ENCODE measurements around the gene IL25. TPM values are rescaled to one million over a fixed set of nuclear protein-coding genes. Genes with fewer than 3 reads are reported as not detected.
"Not testable (repeated sequence)": the region's sequence is repeated elsewhere in the genome, so short reads cannot be mapped to it uniquely, and the experiment has no call there.

The IL25 gene
- total and polyA plus RNA-seq, 9 donors, result not detected

GRCh38 chr14:23387916-23388882 is 15.6 kb downstream of the IL25 start:
- peaks cover 3% of the 10 kb centered on the region for H3K27me3 ChIP-seq (ENCODE audit: control insufficient read depth, insufficient read depth, low read length)
- H3K4me1 ChIP-seq (ENCODE audit: control insufficient read depth, insufficient read depth, low read length), result no peaks in the 10 kb centered on the region
- H3K36me3 ChIP-seq (ENCODE audit: control insufficient read depth, insufficient read depth, low read length), result no peaks in the 10 kb centered on the region
- 74% methylated on average over 20 of the region's 26 CpGs for WGBS (ENCODE audit: insufficient coverage)
- no peak overlapping the region for H3K4me3 ChIP-seq (ENCODE audit: low read length)
- no peak for DNase-seq
- no peak overlapping the region for H3K27ac ChIP-seq (ENCODE audit: low read length)
- no peaks in the 10 kb centered on the region for H3K9me3 ChIP-seq (replicated peaks; ENCODE audit: control insufficient read depth, low read depth, low read length)

GRCh38 chr14:23388996-23389395 is 16.4 kb downstream of the IL25 start:
- peaks cover 3% of the 10 kb centered on the region for H3K27me3 ChIP-seq (ENCODE audit: control insufficient read depth, insufficient read depth, low read length)
- H3K4me3 ChIP-seq (ENCODE audit: low read length), result no peak overlapping the region
- no peak overlapping the region for H3K27ac ChIP-seq (ENCODE audit: low read length)
- no peaks in the 10 kb centered on the region for H3K36me3 ChIP-seq (ENCODE audit: control insufficient read depth, insufficient read depth, low read length)
- WGBS (ENCODE audit: insufficient coverage), result 70% methylated on average over 2 of the region's 8 CpGs
- no peak for DNase-seq
- no peaks in the 10 kb centered on the region for H3K4me1 ChIP-seq (ENCODE audit: control insufficient read depth, insufficient read depth, low read length)
- no peaks in the 10 kb centered on the region for H3K9me3 ChIP-seq (replicated peaks; ENCODE audit: control insufficient read depth, low read depth, low read length)

GRCh38 chr14:23389396-23389795 is 16.8 kb downstream of the IL25 start:
- no peaks in the 10 kb centered on the region for H3K36me3 ChIP-seq (ENCODE audit: control insufficient read depth, insufficient read depth, low read length)
- H3K27ac ChIP-seq (ENCODE audit: low read length), result no peak overlapping the region
- H3K4me1 ChIP-seq (ENCODE audit: control insufficient read depth, insufficient read depth, low read length), result no peaks in the 10 kb centered on the region
- H3K4me3 ChIP-seq (ENCODE audit: low read length), result no peak overlapping the region
- WGBS (ENCODE audit: insufficient coverage), result 63% methylated on average over 8 of the region's 12 CpGs
- DNase-seq, result no peak
- H3K27me3 ChIP-seq (ENCODE audit: control insufficient read depth, insufficient read depth, low read length), result peaks cover 3% of the 10 kb centered on the region
- no peaks in the 10 kb centered on the region for H3K9me3 ChIP-seq (replicated peaks; ENCODE audit: control insufficient read depth, low read depth, low read length)

- H3K27me3 ChIP-seq (ENCODE audit: control insufficient read depth, insufficient read depth, low read length); H3K36me3 ChIP-seq (ENCODE audit: control insufficient read depth, insufficient read depth, low read length); H3K27ac ChIP-seq (ENCODE audit: low read length); H3K9me3 ChIP-seq (replicated peaks; ENCODE audit: control insufficient read depth, low read depth, low read length); H3K4me1 ChIP-seq (ENCODE audit: control insufficient read depth, insufficient read depth, low read length); DNase-seq; H3K4me3 ChIP-seq (ENCODE audit: low read length): not testable (repeated sequence)
- no CpG with 5 or more reads among the region's 19 CpGs for WGBS (ENCODE audit: insufficient coverage)
Measured at GRCh38 chr14:23389871-23390270, 17.3 kb downstream of the IL25 start.

GRCh38 chr14:23392613-23393012 is 20.0 kb downstream of the IL25 start:
- no peaks in the 10 kb centered on the region for H3K4me1 ChIP-seq (ENCODE audit: control insufficient read depth, insufficient read depth, low read length)
- H3K27ac ChIP-seq (ENCODE audit: low read length), result no peak overlapping the region
- 68% methylated on average over 4 of the region's 7 CpGs for WGBS (ENCODE audit: insufficient coverage)
- no peak overlapping the region for H3K4me3 ChIP-seq (ENCODE audit: low read length)
- DNase-seq, result no peak
- no peaks in the 10 kb centered on the region for H3K36me3 ChIP-seq (ENCODE audit: control insufficient read depth, insufficient read depth, low read length)
- no peaks in the 10 kb centered on the region for H3K9me3 ChIP-seq (replicated peaks; ENCODE audit: control insufficient read depth, low read depth, low read length)
- peaks cover 3% of the 10 kb centered on the region for H3K27me3 ChIP-seq (ENCODE audit: control insufficient read depth, insufficient read depth, low read length)

GRCh38 chr14:23396126-23396525 is 23.5 kb downstream of the IL25 start:
- no peaks in the 10 kb centered on the region for H3K9me3 ChIP-seq (replicated peaks; ENCODE audit: control insufficient read depth, low read depth, low read length)
- no peaks in the 10 kb centered on the region for H3K36me3 ChIP-seq (ENCODE audit: control insufficient read depth, insufficient read depth, low read length)
- peaks cover 6% of the 10 kb centered on the region for H3K4me1 ChIP-seq (ENCODE audit: control insufficient read depth, insufficient read depth, low read length)
- WGBS (ENCODE audit: insufficient coverage), result 87% methylated on average over 3 of the region's 10 CpGs
- DNase-seq, result no peak
- H3K4me3 ChIP-seq (ENCODE audit: low read length), result no peak overlapping the region
- H3K27me3 ChIP-seq (ENCODE audit: control insufficient read depth, insufficient read depth, low read length), result no peaks in the 10 kb centered on the region
- H3K27ac ChIP-seq (ENCODE audit: low read length), result no peak overlapping the region

GRCh38 chr14:23396781-23397407 is 24.3 kb downstream of the IL25 start:
- Histone ChIP-seq H3K9me3 (replicated peaks; ENCODE audit: control insufficient read depth, low read depth, low read length) (no peaks in the 10 kb centered on the region), H3K27ac (ENCODE audit: low read length) (no peak overlapping the region), H3K4me3 (ENCODE audit: low read length) (no peak overlapping the region), H3K4me1 (ENCODE audit: control insufficient read depth, insufficient read depth, low read length) (peaks cover 6% of the 10 kb centered on the region), H3K27me3 (ENCODE audit: control insufficient read depth, insufficient read depth, low read length) (no peaks in the 10 kb centered on the region), H3K36me3 (ENCODE audit: control insufficient read depth, insufficient read depth, low read length) (no peaks in the 10 kb centered on the region)
- no peak for DNase-seq
- 86% methylated on average over 7 of the region's 10 CpGs for WGBS (ENCODE audit: insufficient coverage)

- no peaks in the 10 kb centered on the region for H3K36me3 ChIP-seq (ENCODE audit: control insufficient read depth, insufficient read depth, low read length)
Measured at GRCh38 chr14:23398348-23398747, 25.7 kb downstream of the IL25 start.

GRCh38 chr14:23399136-23399535 is 26.5 kb downstream of the IL25 start:
- 67% methylated on average over 1 of the region's 3 CpGs for WGBS (ENCODE audit: insufficient coverage)
- H3K4me3 ChIP-seq (ENCODE audit: low read length), result no peak overlapping the region
- H3K27me3 ChIP-seq (ENCODE audit: control insufficient read depth, insufficient read depth, low read length), result peaks cover 7% of the 10 kb centered on the region
- DNase-seq, result no peak
- H3K36me3 ChIP-seq (ENCODE audit: control insufficient read depth, insufficient read depth, low read length), result no peaks in the 10 kb centered on the region
- H3K27ac ChIP-seq (ENCODE audit: low read length), result no peak overlapping the region
- no peaks in the 10 kb centered on the region for H3K9me3 ChIP-seq (replicated peaks; ENCODE audit: control insufficient read depth, low read depth, low read length)
- peaks cover 6% of the 10 kb centered on the region for H3K4me1 ChIP-seq (ENCODE audit: control insufficient read depth, insufficient read depth, low read length)

More at GRCh38 chr14:23398348-23398747, 25.7 kb downstream of the IL25 start:
- H3K4me3 ChIP-seq (ENCODE audit: low read length), result no peak overlapping the region
- H3K27ac ChIP-seq (ENCODE audit: low read length), result no peak overlapping the region
- peaks cover 3% of the 10 kb centered on the region for H3K27me3 ChIP-seq (ENCODE audit: control insufficient read depth, insufficient read depth, low read length)
- 100% methylated on average over 2 of the region's 4 CpGs for WGBS (ENCODE audit: insufficient coverage)
- peaks cover 6% of the 10 kb centered on the region for H3K4me1 ChIP-seq (ENCODE audit: control insufficient read depth, insufficient read depth, low read length)
- DNase-seq, result no peak
- no peaks in the 10 kb centered on the region for H3K9me3 ChIP-seq (replicated peaks; ENCODE audit: control insufficient read depth, low read depth, low read length)

- Histone ChIP-seq H3K36me3 (ENCODE audit: control insufficient read depth, insufficient read depth, low read length) (no peaks in the 10 kb centered on the region), H3K4me3 (ENCODE audit: low read length) (no peak overlapping the region), H3K4me1 (ENCODE audit: control insufficient read depth, insufficient read depth, low read length) (peaks cover 6% of the 10 kb centered on the region), H3K9me3 (replicated peaks; ENCODE audit: control insufficient read depth, low read depth, low read length) (no peaks in the 10 kb centered on the region), H3K27ac (ENCODE audit: low read length) (no peak overlapping the region), H3K27me3 (ENCODE audit: control insufficient read depth, insufficient read depth, low read length) (peaks cover 7% of the 10 kb centered on the region)
- 40% methylated on average over 2 of the region's 6 CpGs for WGBS (ENCODE audit: insufficient coverage)
- no peak for DNase-seq
Measured at GRCh38 chr14:23399591-23399990, 27.0 kb downstream of the IL25 start.

Measured in muscle of leg (tissue), 11 donors.